Cardiac septum (tissue), 1 donor: ENCODE data around the gene SPTY2D1. TPM values are rescaled to one million over a fixed set of nuclear protein-coding genes. Genes with fewer than 3 reads are reported as not detected.
A peak's percentile ranks its signal among the peaks of the same experiment; 100 is the strongest.
"Not testable (repeated sequence)": the region's sequence is repeated elsewhere in the genome, so short reads cannot be mapped to it uniquely, and the experiment has no call there.

ENCODE experiments used
- DNase-seq: peaks from one replicate; pipeline ENCODE4 v3.0.0-alpha.2; 2020; ENCODE audit warnings: low spot score
- intact Hi-C: fragments of 100-400 bp; cut with DNase I; formaldehyde crosslinking; loops from one replicate; pipeline ENCODE4 v1.14.0; 2022
- long read RNA-seq: library from polyadenylated mRNA; unstranded; transcript quantifications from one replicate; pipeline ENCODE4 v2.0.0, GENCODE V29; 2021
- total RNA-seq: library from RNA; stranded (reverse); fragmentation: NEBNext Ultra II Directional; extraction: Animal tissue kit (Norgen Biotek cat#: 25700); gene quantifications from one replicate; pipeline ENCODE4 v1.2.1, GENCODE V29; 2021
- donor health status: DM: no; HTN: no; CAD: no.

SPTY2D1 gene
- 9.8 TPM for total RNA-seq
- long read RNA-seq, full-length matches to known transcripts = 8 of 16 reads
- long read RNA-seq, partial matches to known transcripts = 5 of 16 reads
- long read RNA-seq, other reads (novel, unspliced or antisense) = 3 of 16 reads

GRCh38 chr11:18634140-18635032 lies at the start of gene SPTY2D1:
TSS of gene SPTY2D1 (minus strand) at chr11:18634342. CDS start at chr11:18634257, 85 bp downstream.
- peak; percentile 100 for DNase-seq
- intact Hi-C loops = loop anchor here (1.0 to 10.0 kb wide), 4 partner anchors 46 to 312 kb away; partner anchors contain the start of genes GTF2H1, HPS5, TMEM86A and TSG101

GRCh38 chr11:18682466-18682865 lies 48.3 kb upstream of the SPTY2D1 start:
- intact Hi-C loops = no loop called here
- DNase-seq = no peak

- DNase-seq, intact Hi-C loops: not testable (repeated sequence)
Observed at GRCh38 chr11:18681949-18682348, 47.8 kb upstream of the SPTY2D1 start.

GRCh38 chr11:18677560-18677959 lies 43.4 kb upstream of the SPTY2D1 start:
- no peak for DNase-seq
- intact Hi-C loops = no loop called here

- intact Hi-C loops = no loop called here
Observed at GRCh38 chr11:18676803-18677202, 42.7 kb upstream of the SPTY2D1 start.

GRCh38 chr11:18672209-18672608 lies 38.1 kb upstream of the SPTY2D1 start:
- DNase-seq, intact Hi-C loops: not testable (repeated sequence)

More at GRCh38 chr11:18676803-18677202, 42.7 kb upstream of the SPTY2D1 start:
- DNase-seq = no peak

- intact Hi-C loops = no loop called here
- DNase-seq = no peak
Observed at GRCh38 chr11:18671246-18671645, 37.1 kb upstream of the SPTY2D1 start.

GRCh38 chr11:18669711-18670110 lies 35.6 kb upstream of the SPTY2D1 start:
- intact Hi-C loops = no loop called here
- no peak for DNase-seq

- intact Hi-C loops = no loop called here
- no peak for DNase-seq
Observed at GRCh38 chr11:18669219-18669596, 35.1 kb upstream of the SPTY2D1 start.

- DNase-seq = no peak
- intact Hi-C loops = no loop called here
Observed at GRCh38 chr11:18668131-18668530, 34.0 kb upstream of the SPTY2D1 start.

- intact Hi-C loops, DNase-seq: not testable (repeated sequence)
Observed at GRCh38 chr11:18665353-18665872, 31.3 kb upstream of the SPTY2D1 start.

GRCh38 chr11:18657673-18658072 lies 23.5 kb upstream of the SPTY2D1 start:
- intact Hi-C loops = no loop called here
- no peak for DNase-seq

- no peak for DNase-seq
- intact Hi-C loops = no loop called here
Observed at GRCh38 chr11:18650859-18651557, 16.9 kb upstream of the SPTY2D1 start.

GRCh38 chr11:18650353-18650752 lies 16.2 kb upstream of the SPTY2D1 start:
- intact Hi-C loops = no loop called here
- DNase-seq = no peak

GRCh38 chr11:18643034-18643433 lies 8.9 kb upstream of the SPTY2D1 start:
- DNase-seq, intact Hi-C loops: not testable (repeated sequence)

GRCh38 chr11:18641677-18642076 lies 7.5 kb upstream of the SPTY2D1 start:
- intact Hi-C loops = no loop called here
- no peak for DNase-seq

GRCh38 chr11:18633256-18634139 lies 644 bp downstream of the SPTY2D1 start:
- no peak for DNase-seq
- intact Hi-C loops = loop anchor here (1.0 to 10.0 kb wide), 4 partner anchors 45 to 311 kb away; partner anchors contain the start of genes GTF2H1, HPS5, TMEM86A and TSG101

- intact Hi-C loops = loop anchor here (10.0 kb wide), 1 partner anchor 108 kb away; the partner anchor contains the start of gene TSG101
- no peak for DNase-seq
Observed at GRCh38 chr11:18632841-18633240, 1.3 kb downstream of the SPTY2D1 start.

- no peak for DNase-seq
Observed at GRCh38 chr11:18624161-18624560, 10.0 kb downstream of the SPTY2D1 start.

More at GRCh38 chr11:18624161-18624560, 10.0 kb downstream of the SPTY2D1 start:
- intact Hi-C loops = no loop called here
